HG03097 (cell line): ENCODE data around the gene CAPRIN1.
"Not testable (repeated sequence)": the region's sequence is repeated elsewhere in the genome, so short reads cannot be mapped to it uniquely, and the experiment has no call there.

ENCODE experiments used
- ATAC-seq: cut with Tn5 transposase; IDR thresholded peaks from one replicate; pipeline ENCODE4 v1.9.1; 2021; ENCODE audit not compliant: unreplicated experiment, low FRiP score

Gene CAPRIN1

DNA sequence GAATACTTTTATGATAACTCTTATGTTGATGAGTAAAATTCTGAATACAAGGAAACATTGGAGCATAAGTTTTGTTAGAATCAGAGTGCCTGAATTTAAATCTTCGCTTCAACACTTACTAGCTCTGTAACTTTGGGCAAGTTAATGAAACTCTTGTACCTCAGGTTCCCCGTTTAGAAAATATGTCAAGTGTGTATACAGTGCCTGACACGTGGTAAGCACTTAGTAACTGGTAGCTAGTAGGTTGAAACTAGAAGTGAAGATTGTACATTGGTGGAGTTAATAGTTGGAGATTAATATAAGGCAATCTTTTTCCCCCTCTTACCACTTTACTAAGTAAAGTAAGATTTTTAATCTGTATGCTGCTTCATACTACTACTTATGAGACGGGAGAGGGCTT is 29.1 kb downstream of the CAPRIN1 start:
- ATAC-seq: no peak

DNA sequence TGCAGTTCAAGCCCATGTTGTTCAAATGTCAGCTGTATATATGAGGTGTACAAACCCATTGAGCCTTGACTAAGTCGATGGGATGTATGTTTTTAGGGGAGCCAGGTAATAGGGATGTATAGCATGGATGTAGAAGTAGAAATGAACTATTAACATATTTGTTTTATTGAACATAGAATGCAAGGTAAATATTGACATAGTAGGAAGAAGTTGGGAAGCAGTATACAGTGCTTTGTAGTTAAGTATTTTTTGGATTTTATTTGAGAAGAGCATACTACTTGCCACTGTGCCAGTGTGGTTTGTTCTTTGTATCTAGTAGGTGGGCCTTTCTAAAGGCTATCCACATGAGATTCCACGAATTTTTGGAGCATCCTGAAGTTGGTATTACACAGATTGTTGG is 33.1 kb downstream of the CAPRIN1 start:
- ATAC-seq: no peak

DNA sequence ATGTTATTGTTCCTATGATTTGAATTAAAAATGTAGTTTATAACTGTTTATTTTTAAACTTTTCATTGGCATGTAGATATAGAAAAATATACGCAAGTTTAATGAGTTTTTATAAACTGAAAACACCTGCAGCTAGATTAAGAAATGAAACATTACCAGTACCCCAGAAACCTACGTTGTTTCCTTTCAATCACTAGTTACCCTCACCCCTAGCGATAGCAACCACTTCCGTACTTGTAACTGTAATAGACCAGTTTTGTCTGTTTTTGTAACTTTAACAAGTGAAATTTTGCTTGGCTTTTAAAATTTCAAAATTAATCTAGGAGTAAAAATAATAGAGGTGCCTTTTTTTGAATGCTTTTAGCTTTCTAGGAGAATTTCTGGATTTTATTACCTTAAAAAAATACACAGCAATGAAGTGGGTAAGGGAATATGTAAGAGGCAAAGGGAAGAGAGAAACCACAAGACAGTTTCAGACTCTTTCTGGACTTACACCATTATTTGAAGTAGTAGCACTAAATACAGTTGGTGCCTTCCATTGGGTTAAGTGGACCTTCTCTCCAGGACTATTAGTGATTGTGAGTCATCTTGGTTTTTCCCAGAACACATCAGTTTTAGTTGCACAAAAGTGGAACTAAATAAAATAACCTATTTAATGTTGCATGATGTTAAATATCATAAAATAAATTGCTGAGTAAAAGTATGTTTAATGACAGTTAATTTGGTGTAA is 35.2 kb downstream of the CAPRIN1 start:
- ATAC-seq: peak; percentile 54

GRCh38 chr11:34091825-34092224 is 40.3 kb downstream of the CAPRIN1 start:
- no peak for ATAC-seq

DNA sequence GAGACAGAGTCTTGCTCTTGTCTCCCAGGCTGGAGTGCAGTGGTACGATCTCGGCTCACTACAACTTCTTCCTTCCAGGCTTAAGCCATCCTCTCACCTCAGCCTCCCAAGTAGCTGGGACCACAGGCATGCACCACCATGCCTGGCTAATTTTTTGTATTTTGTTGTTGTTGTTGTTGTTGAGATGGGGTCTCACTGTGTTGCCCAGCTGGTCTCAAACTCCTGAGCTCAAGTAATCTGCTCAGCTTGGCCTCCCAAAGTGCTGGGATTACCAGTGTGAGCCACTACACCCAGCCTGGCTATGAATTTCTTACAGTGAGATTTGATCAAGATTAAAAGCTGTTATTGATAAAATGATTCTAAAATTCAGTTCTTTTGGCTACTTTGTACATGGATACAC is 43.4 kb downstream of the CAPRIN1 start:
- not testable (repeated sequence) for ATAC-seq

DNA sequence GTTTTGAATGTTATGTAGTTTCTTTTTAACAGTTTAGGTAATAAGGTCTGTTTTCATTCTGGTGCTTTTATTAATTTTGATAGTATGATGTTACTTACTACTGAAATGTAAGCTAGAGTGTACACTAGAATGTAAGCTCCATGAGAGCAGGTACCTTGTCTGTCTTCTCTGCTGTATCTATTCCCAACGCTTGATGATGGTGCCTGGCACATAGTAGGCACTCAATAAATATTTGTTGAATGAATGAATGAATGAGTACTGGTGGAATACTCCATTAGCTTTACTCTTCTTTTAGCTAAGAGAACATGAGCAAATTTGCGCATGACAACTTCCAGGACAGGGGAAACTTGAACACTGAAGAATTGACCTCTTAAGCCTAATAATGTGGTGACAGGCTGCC is 47.3 kb downstream of the CAPRIN1 start:
- no peak for ATAC-seq

DNA sequence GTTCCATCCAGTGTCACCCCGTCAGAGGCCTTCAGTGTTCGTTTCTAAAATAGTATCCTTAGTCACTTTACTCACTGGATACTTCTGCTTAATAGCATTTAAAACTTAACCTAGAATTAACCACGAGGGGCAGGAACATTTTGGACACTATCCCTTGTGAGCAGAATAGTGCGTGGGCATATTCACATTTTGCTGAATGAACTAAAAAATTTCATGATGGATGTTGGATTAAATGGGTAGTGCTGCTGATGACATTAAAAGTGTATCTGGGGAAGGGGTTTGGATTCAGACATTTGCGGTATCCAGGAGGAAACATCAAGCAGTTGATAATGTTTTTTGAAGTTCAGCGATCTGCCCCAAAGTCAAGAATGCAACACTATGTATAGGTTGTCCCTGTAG is 53.1 kb downstream of the CAPRIN1 start:
- no peak for ATAC-seq

DNA sequence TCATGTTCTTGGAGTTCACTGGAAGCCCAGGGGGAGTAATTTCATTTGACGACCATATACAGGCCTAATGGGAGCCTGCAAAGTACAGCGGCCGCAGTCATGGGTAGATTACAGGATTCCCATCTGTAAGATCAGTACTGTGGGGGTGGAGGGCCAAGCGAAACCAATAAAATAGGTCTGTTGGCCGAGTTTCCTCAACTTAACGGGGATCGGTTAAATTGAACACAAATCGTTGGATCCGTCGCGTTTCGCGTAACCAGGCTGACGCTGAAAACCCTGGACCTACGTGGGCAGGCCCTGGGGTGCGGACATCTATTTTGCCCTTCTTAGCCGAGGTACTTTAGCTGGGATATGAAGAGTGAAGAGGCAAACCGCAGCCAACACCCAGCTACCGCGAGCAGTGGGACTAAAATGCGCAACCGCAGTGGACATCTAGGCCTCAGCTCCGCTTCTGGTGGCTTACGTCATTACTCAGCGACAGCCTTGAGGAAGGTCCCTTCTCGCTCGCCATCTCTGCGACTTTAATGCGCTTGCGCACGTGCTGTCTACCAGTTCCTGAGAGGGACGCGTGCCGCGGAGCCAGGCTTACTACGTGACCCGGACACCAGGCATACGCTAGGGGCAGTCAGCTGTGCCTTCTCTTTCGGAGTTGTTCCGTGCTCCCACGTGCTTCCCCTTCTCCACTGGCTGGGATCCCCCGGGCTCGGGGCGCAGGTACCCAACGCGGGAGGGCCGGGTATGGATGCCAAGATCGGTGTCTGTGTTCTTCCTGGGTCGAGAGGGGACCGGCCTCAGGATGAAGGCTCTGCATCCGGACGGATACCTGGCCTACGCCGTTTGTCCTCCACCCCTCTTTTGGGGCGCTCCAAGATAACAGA is 53.8 kb downstream of the CAPRIN1 start, which contains the start of gene NAT10:
Gene NAT10, plus strand, starts transcription at position 551 of the 878 bp plus-strand sequence. CDS start 2,597 bp downstream, outside the sequence.
- ATAC-seq: peak; percentile 92

GRCh38 chr11:34105957-34106504 is 54.5 kb downstream of the CAPRIN1 start:
- ATAC-seq: no peak

- ATAC-seq: no peak
Observed at GRCh38 chr11:34111722-34112270, 60.3 kb downstream of the CAPRIN1 start.

DNA sequence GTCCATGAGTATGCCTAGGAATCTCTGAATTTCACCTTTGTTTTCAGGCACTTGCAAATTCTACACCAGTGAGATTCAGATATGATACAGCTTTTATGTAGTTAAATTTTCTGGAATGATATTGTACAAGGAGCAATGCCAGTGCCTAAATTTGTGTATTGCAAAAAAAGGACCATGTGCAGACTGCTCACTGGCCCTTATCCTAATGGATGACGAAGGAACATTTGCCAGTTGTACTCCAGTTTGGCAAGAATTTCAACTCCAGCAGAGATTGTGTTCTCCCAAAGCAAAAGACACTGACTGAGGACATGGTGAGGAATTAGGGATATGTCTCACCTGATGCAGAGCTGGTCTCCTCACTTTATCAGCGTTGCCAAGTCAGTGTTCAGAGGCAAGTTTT is 62.5 kb downstream of the CAPRIN1 start:
- no peak for ATAC-seq

DNA sequence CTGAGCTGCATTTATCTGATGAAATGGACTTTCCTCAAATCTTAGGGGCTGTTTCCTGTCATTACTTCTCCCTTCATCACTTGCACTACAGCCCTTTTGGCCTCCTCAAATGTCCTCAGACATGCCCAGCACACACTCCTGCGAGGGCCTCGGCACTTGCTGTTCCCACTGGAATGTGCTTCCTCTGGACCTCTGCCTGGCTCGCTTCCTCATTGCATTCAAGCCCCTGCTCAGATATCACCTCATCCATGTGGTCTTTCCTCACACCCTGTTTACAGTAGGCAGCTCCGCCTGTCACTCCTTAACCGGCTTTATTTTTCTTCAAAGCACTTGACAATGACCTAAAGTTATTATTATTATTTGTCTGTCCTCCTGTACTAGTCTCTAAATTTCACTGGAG is 62.9 kb downstream of the CAPRIN1 start:
- no peak for ATAC-seq

DNA sequence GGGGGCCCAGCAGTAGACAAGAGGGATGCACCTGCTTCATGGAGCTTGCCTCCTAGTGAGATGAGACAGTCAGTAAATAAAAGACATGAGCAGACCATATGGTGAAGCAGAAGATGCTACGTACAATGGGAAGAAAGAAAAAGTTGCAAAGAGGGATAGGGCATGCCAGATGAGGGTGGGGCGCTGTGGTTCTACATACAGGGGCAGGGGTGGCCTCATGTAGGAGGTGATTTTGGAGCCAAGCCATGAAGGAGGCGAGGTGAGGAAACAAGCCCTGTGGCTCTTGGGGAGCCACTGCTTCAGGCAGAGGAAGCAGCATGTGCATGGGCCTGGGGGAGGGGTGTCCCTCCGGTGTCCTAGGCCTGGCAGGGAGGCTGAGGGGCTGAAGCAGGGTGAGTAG is 69.1 kb downstream of the CAPRIN1 start:
- no peak for ATAC-seq

GRCh38 chr11:34124885-34125668 is 73.5 kb downstream of the CAPRIN1 start:
- ATAC-seq: no peak

- ATAC-seq: no peak
Observed at GRCh38 chr11:34126959-34127848, 75.7 kb downstream of the CAPRIN1 start.

- no peak for ATAC-seq
Observed at GRCh38 chr11:34128824-34129223, 77.3 kb downstream of the CAPRIN1 start.

GRCh38 chr11:34132261-34132965 is 80.9 kb downstream of the CAPRIN1 start:
- no peak for ATAC-seq

GRCh38 chr11:34134765-34135164 is 83.2 kb downstream of the CAPRIN1 start:
- no peak for ATAC-seq

GRCh38 chr11:34135439-34135838 is 83.9 kb downstream of the CAPRIN1 start:
- no peak for ATAC-seq
